ENCODE data around the gene SUCLG2.

The SUCLG2 gene

GRCh38 chr3:67649681-67650080 is 4.7 kb downstream of the SUCLG2 start:
- no peak for DNase-seq (ENCODE audit: low spot score)

GRCh38 chr3:67648701-67649100 is 5.7 kb downstream of the SUCLG2 start:
- DNase-seq (ENCODE audit: low spot score), result no peak

- DNase-seq (ENCODE audit: low spot score), result no peak
Measured at GRCh38 chr3:67648229-67648628, 6.2 kb downstream of the SUCLG2 start.

- peak; percentile 96 for DNase-seq (ENCODE audit: low spot score)
Measured at GRCh38 chr3:67647390-67647878, 7.0 kb downstream of the SUCLG2 start.

GRCh38 chr3:67646586-67647234 is 7.7 kb downstream of the SUCLG2 start:
- DNase-seq (ENCODE audit: low spot score), result peak; percentile 50

- DNase-seq (ENCODE audit: low spot score), result no peak
Measured at GRCh38 chr3:67644827-67645226, 9.6 kb downstream of the SUCLG2 start.

- DNase-seq (ENCODE audit: low spot score), result no peak
Measured at GRCh38 chr3:67642734-67643133, 11.7 kb downstream of the SUCLG2 start.

- DNase-seq (ENCODE audit: low spot score), result no peak
Measured at GRCh38 chr3:67642190-67642589, 12.2 kb downstream of the SUCLG2 start.

- no peak for DNase-seq (ENCODE audit: low spot score)
Measured at GRCh38 chr3:67641451-67641850, 13.0 kb downstream of the SUCLG2 start.

GRCh38 chr3:67640023-67640660 is 14.3 kb downstream of the SUCLG2 start:
- no peak for DNase-seq (ENCODE audit: low spot score)

GRCh38 chr3:67637255-67637900 is 17.0 kb downstream of the SUCLG2 start:
- no peak for DNase-seq (ENCODE audit: low spot score)

GRCh38 chr3:67635806-67636205 is 18.6 kb downstream of the SUCLG2 start:
- no peak for DNase-seq (ENCODE audit: low spot score)

GRCh38 chr3:67635257-67635656 is 19.2 kb downstream of the SUCLG2 start:
- peak; percentile 45 for DNase-seq (ENCODE audit: low spot score)

GRCh38 chr3:67630666-67631362 is 23.6 kb downstream of the SUCLG2 start:
- DNase-seq (ENCODE audit: low spot score), result no peak

- no peak for DNase-seq (ENCODE audit: low spot score)
Measured at GRCh38 chr3:67624687-67625086, 29.7 kb downstream of the SUCLG2 start.

- no peak for DNase-seq (ENCODE audit: low spot score)
Measured at GRCh38 chr3:67624078-67624477, 30.3 kb downstream of the SUCLG2 start.

- no peak for DNase-seq (ENCODE audit: low spot score)
Measured at GRCh38 chr3:67622652-67623051, 31.8 kb downstream of the SUCLG2 start.

GRCh38 chr3:67620869-67621268 is 33.5 kb downstream of the SUCLG2 start:
- DNase-seq (ENCODE audit: low spot score), result no peak

GRCh38 chr3:67619991-67620390 is 34.4 kb downstream of the SUCLG2 start:
- peak; percentile 67 for DNase-seq (ENCODE audit: low spot score)

- no peak for DNase-seq (ENCODE audit: low spot score)
Measured at GRCh38 chr3:67617518-67617917, 36.9 kb downstream of the SUCLG2 start.

- DNase-seq (ENCODE audit: low spot score), result no peak
Measured at GRCh38 chr3:67616046-67616445, 38.4 kb downstream of the SUCLG2 start.

- no peak for DNase-seq (ENCODE audit: low spot score)
Measured at GRCh38 chr3:67614195-67614594, 40.2 kb downstream of the SUCLG2 start.

GRCh38 chr3:67610458-67610857 is 44.0 kb downstream of the SUCLG2 start:
- DNase-seq (ENCODE audit: low spot score), result peak; percentile 61

Data from COLO829 (cell line).